Ovary (tissue), 3 donors: ENCODE data around the gene PTRH2.

Experiments used
- EP300 ChIP-seq: sonication (generic); formaldehyde crosslinking; IDR thresholded peaks from one replicate; pipeline ENCODE4 v1.6.1; 2017; ENCODE audit warnings: antibody characterized with exemption
- POLR2A ChIP-seq: fragments of 450-650 bp; IDR thresholded peaks from one replicate; pipeline ENCODE4 v1.6.1; 2017; ENCODE audit warnings: antibody characterized with exemption, mild to moderate bottlenecking, moderate library complexity
- TF ChIP-seq, protein P1 (sequence below), 3 donors: fragments of 450-650 bp in 2 of 3; fragments of 200-600 bp in 1 of 3; IDR thresholded peaks; one replicate each; pipeline versions ENCODE4 v1.5.1 to v1.8.0; 2016 to 2022; ENCODE audit warnings: antibody characterized with exemption in 3 of 3, mild to moderate bottlenecking in 1 of 3
- donor health status: DM: no; HTN: no; CAD: no.

DNA sequence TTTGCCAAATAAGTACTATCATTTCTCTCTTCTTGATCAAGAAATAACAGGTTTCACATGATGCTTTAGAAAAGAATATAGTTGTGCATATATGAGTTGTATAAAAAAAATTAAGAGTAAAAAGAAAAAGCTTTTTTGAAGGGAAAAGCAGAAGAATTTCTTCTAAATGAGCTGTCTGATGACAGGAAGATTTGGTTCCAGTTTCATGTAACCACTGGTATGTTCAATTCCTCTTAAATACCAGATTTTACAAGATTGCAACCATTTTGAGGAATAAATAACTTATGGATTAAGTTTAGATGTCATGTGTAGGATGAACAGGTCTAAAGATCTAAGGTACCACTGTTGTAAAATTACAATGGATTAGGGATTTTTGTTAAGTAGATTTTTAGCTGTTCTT is 45.2 kb upstream of the PTRH2 start:
- TF ChIP-seq POLR2A (no peak), EP300 (no peak)
- TF ChIP-seq, protein P1, sequence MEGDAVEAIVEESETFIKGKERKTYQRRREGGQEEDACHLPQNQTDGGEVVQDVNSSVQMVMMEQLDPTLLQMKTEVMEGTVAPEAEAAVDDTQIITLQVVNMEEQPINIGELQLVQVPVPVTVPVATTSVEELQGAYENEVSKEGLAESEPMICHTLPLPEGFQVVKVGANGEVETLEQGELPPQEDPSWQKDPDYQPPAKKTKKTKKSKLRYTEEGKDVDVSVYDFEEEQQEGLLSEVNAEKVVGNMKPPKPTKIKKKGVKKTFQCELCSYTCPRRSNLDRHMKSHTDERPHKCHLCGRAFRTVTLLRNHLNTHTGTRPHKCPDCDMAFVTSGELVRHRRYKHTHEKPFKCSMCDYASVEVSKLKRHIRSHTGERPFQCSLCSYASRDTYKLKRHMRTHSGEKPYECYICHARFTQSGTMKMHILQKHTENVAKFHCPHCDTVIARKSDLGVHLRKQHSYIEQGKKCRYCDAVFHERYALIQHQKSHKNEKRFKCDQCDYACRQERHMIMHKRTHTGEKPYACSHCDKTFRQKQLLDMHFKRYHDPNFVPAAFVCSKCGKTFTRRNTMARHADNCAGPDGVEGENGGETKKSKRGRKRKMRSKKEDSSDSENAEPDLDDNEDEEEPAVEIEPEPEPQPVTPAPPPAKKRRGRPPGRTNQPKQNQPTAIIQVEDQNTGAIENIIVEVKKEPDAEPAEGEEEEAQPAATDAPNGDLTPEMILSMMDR (IDR thresholded peaks at IDR 0.05) = no peak
